ENCODE measurements around the gene CELF3.
"Not testable (repeated sequence)": the region's sequence is repeated elsewhere in the genome, so short reads cannot be mapped to it uniquely, and the experiment has no call there.

CELF3 gene

GRCh38 chr1:151693057-151693651 is 23.4 kb downstream of the CELF3 start:
- DNase-seq = no peak

GRCh38 chr1:151692226-151692625 is 24.4 kb downstream of the CELF3 start:
- DNase-seq = no peak

GRCh38 chr1:151689494-151689893 is 27.1 kb downstream of the CELF3 start:
- no peak for DNase-seq

- no peak for DNase-seq
Observed at GRCh38 chr1:151686561-151686960, 30.0 kb downstream of the CELF3 start.

GRCh38 chr1:151684128-151684527 is 32.5 kb downstream of the CELF3 start:
- no peak for DNase-seq

GRCh38 chr1:151682901-151683300 is 33.7 kb downstream of the CELF3 start:
- not testable (repeated sequence) for DNase-seq

GRCh38 chr1:151681923-151682322 is 34.7 kb downstream of the CELF3 start:
- no peak for DNase-seq

- no peak for DNase-seq
Observed at GRCh38 chr1:151680826-151681225, 35.8 kb downstream of the CELF3 start.

- no peak for DNase-seq
Observed at GRCh38 chr1:151680391-151680790, 36.2 kb downstream of the CELF3 start.

GRCh38 chr1:151673407-151673806 is 43.2 kb downstream of the CELF3 start:
- DNase-seq = no peak

- not testable (repeated sequence) for DNase-seq
Observed at GRCh38 chr1:151670036-151670675, 46.4 kb downstream of the CELF3 start.

- no peak for DNase-seq
Observed at GRCh38 chr1:151668090-151668489, 48.5 kb downstream of the CELF3 start.

- DNase-seq = no peak
Observed at GRCh38 chr1:151661751-151662150, 54.9 kb downstream of the CELF3 start.

GRCh38 chr1:151655371-151655770 is 61.2 kb downstream of the CELF3 start:
- DNase-seq = no peak

- DNase-seq = no peak
Observed at GRCh38 chr1:151653397-151653796, 63.2 kb downstream of the CELF3 start.
